DND-41 (cell line): Measurements from ENCODE around the gene CCDC198.
A peak's percentile ranks its signal among the peaks of the same experiment; 100 is the strongest.

ENCODE experiments used
- ATAC-seq: fragments of 200-7000 bp; cut with Tn5 transposase; 3 replicates; pipeline ENCODE4 v1.9.1; 2021; ENCODE audit warnings: low read depth; ENCODE audit not compliant: insufficient read depth
- DNase-seq: peaks from one replicate; pipeline ENCODE4 v3.0.0-alpha.2; 2020
- H2AFZ ChIP-seq: 2 replicates; pipeline ENCODE4 v1.6.0; 2012; ENCODE audit warnings: low read depth, low read length
- H3K27ac ChIP-seq: 2 replicates; pipeline ENCODE4 v1.5.1; 2012; ENCODE audit warnings: low read length, inconsistent platforms
- H3K27me3 ChIP-seq: fragments of 200-600 bp; sonication (generic); 2 replicates; pipeline ENCODE4 v1.6.0; 2012; ENCODE audit warnings: low read length, mild to moderate bottlenecking, inconsistent platforms; ENCODE audit not compliant: insufficient read depth, poor library complexity
- H3K36me3 ChIP-seq: 2 replicates; pipeline ENCODE4 v1.5.1; 2012; ENCODE audit warnings: low read length, inconsistent platforms; ENCODE audit not compliant: insufficient read depth
- H3K4me1 ChIP-seq: 2 replicates; pipeline ENCODE4 v1.5.1; 2012; ENCODE audit warnings: mild to moderate bottlenecking, low read length; ENCODE audit not compliant: insufficient read depth
- H3K4me2 ChIP-seq: 2 replicates; pipeline ENCODE4 v1.6.0; 2012; ENCODE audit warnings: mild to moderate bottlenecking, moderate library complexity, low read length, inconsistent platforms; ENCODE audit not compliant: insufficient read depth
- H3K4me3 ChIP-seq, 2 experiments: fragments of 200-600 bp in 1 of 2; shearing (Covaris generic) in 1 of 2; 2 replicates each; pipeline ENCODE4 v1.5.1; 2012 to 2016; ENCODE audit warnings: inconsistent platforms in 2 of 2, low read length in 2 of 2, mild to moderate bottlenecking in 2 of 2, low read depth in 1 of 2, moderate library complexity in 1 of 2
- H3K79me2 ChIP-seq: 2 replicates; pipeline ENCODE4 v1.6.0; 2012; ENCODE audit warnings: low read length, inconsistent platforms; ENCODE audit not compliant: insufficient read depth
- H3K9ac ChIP-seq: 2 replicates; pipeline ENCODE4 v1.6.0; 2012; ENCODE audit warnings: low read depth, mild to moderate bottlenecking, inconsistent platforms, low read length, moderate library complexity
- H3K9me3 ChIP-seq: 2 replicates; pipeline ENCODE4 v1.5.1; 2012; ENCODE audit warnings: low read length, moderate library complexity, mild to moderate bottlenecking, inconsistent platforms; ENCODE audit not compliant: insufficient read depth, severe bottlenecking
- H4K20me1 ChIP-seq: 2 replicates; pipeline ENCODE4 v1.6.0; 2012; ENCODE audit warnings: low read length; ENCODE audit not compliant: insufficient read depth
- EZH2 ChIP-seq: IDR thresholded peaks from 3 replicates; pipeline ENCODE4 v1.6.1; 2012; ENCODE audit warnings: borderline replicate concordance, low read depth, mild to moderate bottlenecking, moderate library complexity, low read length, inconsistent platforms; ENCODE audit not compliant: severe bottlenecking
- TF ChIP-seq, protein P1 (sequence below): IDR thresholded peaks from 2 replicates; pipeline ENCODE4 v1.5.1; 2012; ENCODE audit warnings: borderline replicate concordance, low read length, moderate library complexity, mild to moderate bottlenecking; ENCODE audit not compliant: poor library complexity, severe bottlenecking; ENCODE audit errors: extremely low read depth

CCDC198 gene

DNA sequence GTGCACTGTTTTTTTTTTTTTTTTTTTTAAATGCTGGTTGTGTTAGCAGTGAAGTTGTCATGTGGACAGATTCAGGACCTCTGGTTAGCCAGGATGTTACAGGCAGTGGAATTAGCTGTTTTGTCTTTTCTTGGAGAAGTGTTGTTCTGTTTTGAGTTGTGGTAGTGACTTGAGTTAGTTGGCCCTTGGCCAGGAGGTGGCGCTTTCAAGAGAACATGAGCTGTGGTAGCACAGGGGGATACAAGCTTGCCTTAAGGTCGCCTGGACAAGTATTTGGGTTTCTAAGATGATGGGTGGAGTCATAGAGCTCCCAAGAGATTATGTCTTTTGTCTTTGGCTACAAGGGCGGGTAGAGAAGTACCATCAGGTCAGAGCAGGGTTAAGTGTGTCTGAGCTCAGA is 33.3 kb upstream of the CCDC198 start:
- H3K4me1 ChIP-seq = no peaks in the 10 kb centered on the region
- H3K27ac ChIP-seq = no peak overlapping the region
- no peaks in the 10 kb centered on the region for H3K9me3 ChIP-seq
- H2AFZ ChIP-seq = no peak overlapping the region
- H3K79me2 ChIP-seq = no peaks in the 10 kb centered on the region
- H3K4me3 ChIP-seq = no peak overlapping the region
- no peaks in the 10 kb centered on the region for H4K20me1 ChIP-seq
- TF ChIP-seq EZH2 = no peak
- TF ChIP-seq, protein P1, sequence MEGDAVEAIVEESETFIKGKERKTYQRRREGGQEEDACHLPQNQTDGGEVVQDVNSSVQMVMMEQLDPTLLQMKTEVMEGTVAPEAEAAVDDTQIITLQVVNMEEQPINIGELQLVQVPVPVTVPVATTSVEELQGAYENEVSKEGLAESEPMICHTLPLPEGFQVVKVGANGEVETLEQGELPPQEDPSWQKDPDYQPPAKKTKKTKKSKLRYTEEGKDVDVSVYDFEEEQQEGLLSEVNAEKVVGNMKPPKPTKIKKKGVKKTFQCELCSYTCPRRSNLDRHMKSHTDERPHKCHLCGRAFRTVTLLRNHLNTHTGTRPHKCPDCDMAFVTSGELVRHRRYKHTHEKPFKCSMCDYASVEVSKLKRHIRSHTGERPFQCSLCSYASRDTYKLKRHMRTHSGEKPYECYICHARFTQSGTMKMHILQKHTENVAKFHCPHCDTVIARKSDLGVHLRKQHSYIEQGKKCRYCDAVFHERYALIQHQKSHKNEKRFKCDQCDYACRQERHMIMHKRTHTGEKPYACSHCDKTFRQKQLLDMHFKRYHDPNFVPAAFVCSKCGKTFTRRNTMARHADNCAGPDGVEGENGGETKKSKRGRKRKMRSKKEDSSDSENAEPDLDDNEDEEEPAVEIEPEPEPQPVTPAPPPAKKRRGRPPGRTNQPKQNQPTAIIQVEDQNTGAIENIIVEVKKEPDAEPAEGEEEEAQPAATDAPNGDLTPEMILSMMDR = peak; percentile 21
- peaks cover 11% of the 10 kb centered on the region for H3K27me3 ChIP-seq
- no peak overlapping the region for H3K9ac ChIP-seq
- ATAC-seq = no peak
- H3K36me3 ChIP-seq = no peaks in the 10 kb centered on the region
- no peak overlapping the region for H3K4me2 ChIP-seq
- DNase-seq = no peak

DNA sequence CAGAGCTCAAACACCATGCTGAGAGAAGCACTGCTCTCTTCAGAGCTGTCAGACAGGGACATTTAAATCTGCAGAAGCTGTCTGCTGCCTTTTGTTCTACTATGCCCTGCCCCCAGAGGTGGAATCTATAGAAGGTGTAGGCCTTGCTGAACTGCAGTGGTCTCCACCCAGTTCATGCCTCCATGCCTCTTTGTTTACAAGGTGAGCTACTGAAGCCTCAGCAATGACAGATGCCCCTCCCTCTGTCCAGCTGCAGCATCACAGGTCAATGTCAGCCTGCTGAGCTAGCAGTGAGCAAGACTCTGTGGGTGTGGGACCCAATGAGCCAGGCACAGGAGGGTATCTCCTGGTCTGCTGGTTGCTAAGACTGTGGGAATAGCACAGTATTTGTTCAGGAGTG is 25.4 kb upstream of the CCDC198 start:
- DNase-seq (no peak), ATAC-seq (no peak)
- TF ChIP-seq, protein P1 = no peak
- no peak for TF ChIP-seq EZH2
- Histone ChIP-seq H3K79me2 (no peaks in the 10 kb centered on the region), H3K27me3 (no peaks in the 10 kb centered on the region), H3K4me2 (no peak overlapping the region), H3K4me3 (no peak overlapping the region), H3K4me1 (no peaks in the 10 kb centered on the region), H3K36me3 (no peaks in the 10 kb centered on the region), H2AFZ (no peak overlapping the region), H3K9me3 (no peaks in the 10 kb centered on the region), H3K27ac (no peak overlapping the region), H4K20me1 (no peaks in the 10 kb centered on the region), H3K9ac (no peak overlapping the region)

DNA sequence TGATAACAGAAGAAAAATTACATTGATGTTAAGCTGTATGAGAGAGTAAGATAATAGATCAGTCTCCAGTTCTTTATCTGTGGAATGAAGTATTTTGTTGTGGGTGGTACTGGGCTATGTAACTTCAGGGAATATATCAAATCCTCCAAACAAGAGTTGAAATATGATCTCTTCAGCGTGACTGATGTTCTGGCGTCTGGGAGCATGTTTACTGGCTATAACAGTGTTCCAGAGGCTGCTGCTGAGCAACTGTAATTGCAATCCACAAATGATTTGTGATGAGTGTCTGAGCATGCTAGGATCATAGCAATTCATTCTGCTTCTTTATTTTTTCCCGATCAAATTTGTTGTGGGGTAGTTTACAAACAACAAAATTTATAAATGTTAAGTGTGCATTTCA is 18.6 kb upstream of the CCDC198 start:
- H2AFZ ChIP-seq = no peak overlapping the region
- no peaks in the 10 kb centered on the region for H3K36me3 ChIP-seq
- no peaks in the 10 kb centered on the region for H3K79me2 ChIP-seq
- H3K4me3 ChIP-seq = no peak overlapping the region
- DNase-seq (no peak), ATAC-seq (no peak)
- H3K9ac ChIP-seq = no peak overlapping the region
- no peak overlapping the region for H3K27ac ChIP-seq
- H3K27me3 ChIP-seq = no peaks in the 10 kb centered on the region
- TF ChIP-seq EZH2 = no peak
- TF ChIP-seq, protein P1 = no peak
- H3K4me1 ChIP-seq = no peaks in the 10 kb centered on the region
- no peak overlapping the region for H3K4me2 ChIP-seq
- no peaks in the 10 kb centered on the region for H4K20me1 ChIP-seq
- H3K9me3 ChIP-seq = no peaks in the 10 kb centered on the region

DNA sequence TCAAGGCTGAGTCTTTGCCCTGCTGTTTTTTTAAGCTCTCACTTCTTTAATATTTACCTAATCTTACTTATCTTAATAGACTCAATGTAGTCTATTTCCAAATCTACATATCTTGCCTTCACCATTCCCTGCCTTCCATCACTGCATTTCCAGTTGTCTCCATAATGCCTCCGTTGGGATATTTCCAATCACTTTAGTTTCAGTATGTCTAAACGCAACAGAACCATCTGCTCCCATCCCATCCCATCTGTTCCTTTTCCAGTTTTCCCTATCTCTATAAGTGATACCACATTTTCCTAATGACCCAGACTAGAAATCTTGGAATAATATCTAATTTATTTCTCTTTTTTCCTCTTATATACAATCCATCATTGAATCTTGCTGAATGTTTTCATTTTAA is 15.1 kb upstream of the CCDC198 start:
- H3K4me1 ChIP-seq = no peaks in the 10 kb centered on the region
- no peaks in the 10 kb centered on the region for H3K36me3 ChIP-seq
- H3K27ac ChIP-seq = no peak overlapping the region
- no peaks in the 10 kb centered on the region for H3K9me3 ChIP-seq
- ATAC-seq = no peak
- no peaks in the 10 kb centered on the region for H4K20me1 ChIP-seq
- no peak overlapping the region for H3K4me3 ChIP-seq
- H3K9ac ChIP-seq = no peak overlapping the region
- H3K27me3 ChIP-seq = no peaks in the 10 kb centered on the region
- no peak overlapping the region for H3K4me2 ChIP-seq
- no peak for DNase-seq
- H3K79me2 ChIP-seq = no peaks in the 10 kb centered on the region
- TF ChIP-seq, protein P1 = no peak
- TF ChIP-seq EZH2 = no peak
- H2AFZ ChIP-seq = no peak overlapping the region
